B cell (primary cell): ENCODE data around the gene HDAC9. TPM values are rescaled to one million over a fixed set of nuclear protein-coding genes. Genes with fewer than 3 reads are reported as not detected.
A peak's percentile ranks its signal among the peaks of the same experiment; 100 is the strongest.

Experiments used
- ATAC-seq: fragments of 200-7000 bp; cut with Tn5 transposase; one replicate; pipeline ENCODE4 v1.10.0; 2021; ENCODE audit warnings: low read depth, mild to moderate bottlenecking, moderate number of reproducible peaks, moderate library complexity
- CTCF ChIA-PET: fragments of 350-600 bp; sonication (Branson Sonifier 250); formaldehyde crosslinking; loops from one replicate; lab custom pipeline; 2021; ENCODE audit warnings: antibody characterized with exemption, inconsistent platforms; lab: Charles Lee
- POLR2A ChIA-PET: fragments of 350-600 bp; sonication (Branson Sonifier 250); formaldehyde crosslinking; loops from one replicate; lab custom pipeline; 2021; ENCODE audit warnings: antibody characterized with exemption; lab: Charles Lee
- DNase-seq: peaks from one replicate; pipeline ENCODE4 v3.0.0; 2013
- H2AFZ ChIP-seq: 2 replicates; pipeline ENCODE4 v1.6.1; 2012; ENCODE audit warnings: mild to moderate bottlenecking, low read depth, low read length; ENCODE audit not compliant: insufficient read depth, poor library complexity, severe bottlenecking
- H3K27ac ChIP-seq, 2 donors: 1 replicate in 1 of 2; 2 replicates in 1 of 2; pipeline ENCODE4 v1.5.1; 2012 to 2013; ENCODE audit warnings: low read length in 2 of 2, mild to moderate bottlenecking in 2 of 2, moderate library complexity in 1 of 2
- H3K27me3 ChIP-seq, 4 experiments: fragments of 200-600 bp in 1 of 4; sonication (generic) in 1 of 4; replicated peaks in 1 of 4; 1 replicate in 2 of 4; 2 replicates in 2 of 4; pipeline versions ENCODE4 v1.6.1 to v1.7.0; 2013 to 2016; ENCODE audit warnings: low read length in 3 of 4, mild to moderate bottlenecking in 2 of 4, mixed read lengths in 1 of 4, moderate library complexity in 1 of 4; ENCODE audit not compliant: insufficient read depth in 4 of 4, control insufficient read depth in 3 of 4; ENCODE audit errors: control extremely low read depth in 1 of 4
- H3K36me3 ChIP-seq, 2 experiments: replicated peaks in 1 of 2; 1 replicate in 1 of 2; 2 replicates in 1 of 2; pipeline versions ENCODE4 v1.6.1 to v1.7.1; 2013; ENCODE audit warnings: low read length in 1 of 2; ENCODE audit not compliant: insufficient read depth in 2 of 2, control insufficient read depth in 1 of 2; ENCODE audit errors: control extremely low read depth in 1 of 2, extremely low read depth in 1 of 2
- H3K4me1 ChIP-seq, 2 donors: fragments of 200-600 bp in 1 of 2; sonication (generic) in 1 of 2; 1 replicate in 1 of 2; 2 replicates in 1 of 2; pipeline versions ENCODE4 v1.5.1 to v1.6.1; 2013 to 2017; ENCODE audit warnings: low read length in 2 of 2; ENCODE audit not compliant: control insufficient read depth in 2 of 2, insufficient read depth in 2 of 2
- H3K4me2 ChIP-seq: replicated peaks from 2 replicates; pipeline ENCODE3; 2012; ENCODE audit warnings: mild to moderate bottlenecking, low read depth, low read length; ENCODE audit not compliant: poor library complexity, severe bottlenecking
- H3K4me3 ChIP-seq, 5 experiments: fragments of 200-600 bp in 1 of 5; sonication (generic) in 1 of 5; 1 replicate in 3 of 5; 2 replicates in 2 of 5; pipeline versions ENCODE4 v1.5.1 to v1.7.0; 2011 to 2016; ENCODE audit warnings: low read length in 4 of 5, mild to moderate bottlenecking in 4 of 5, low read depth in 2 of 5, control low read depth in 1 of 5, moderate library complexity in 1 of 5; ENCODE audit not compliant: insufficient read depth in 1 of 5; ENCODE audit errors: control extremely low read depth in 1 of 5, extremely low read depth in 1 of 5
- H3K79me2 ChIP-seq: fragments of 200-600 bp; sonication (generic); one replicate; pipeline ENCODE4 v1.6.0; 2016; ENCODE audit warnings: low read length; ENCODE audit not compliant: control insufficient read depth, insufficient read depth
- H3K9ac ChIP-seq: fragments of 200-600 bp; sonication (generic); 2 replicates; pipeline ENCODE4 v1.6.1; 2017; ENCODE audit warnings: mild to moderate bottlenecking, low read length, moderate library complexity
- H3K9me3 ChIP-seq, 3 donors: one replicate each; pipeline versions ENCODE4 v1.6.1 to v1.7.1; 2013; ENCODE audit warnings: low read length in 2 of 3; ENCODE audit not compliant: control insufficient read depth in 2 of 3, insufficient read depth in 1 of 3; ENCODE audit errors: control extremely low read depth in 1 of 3
- H4K20me1 ChIP-seq: 2 replicates; pipeline ENCODE4 v1.6.0; 2012; ENCODE audit warnings: mild to moderate bottlenecking, low read length; ENCODE audit not compliant: insufficient read depth, control insufficient read depth, poor library complexity, severe bottlenecking
- H3K27ac Mint-ChIP-seq: one replicate; pipeline ENCODE4 v1.8.0; 2021; ENCODE audit warnings: mixed read lengths
- H3K27me3 Mint-ChIP-seq: one replicate; pipeline ENCODE4 v1.8.0; 2021; ENCODE audit warnings: mixed read lengths
- H3K4me1 Mint-ChIP-seq: one replicate; pipeline ENCODE4 v1.8.0; 2021; ENCODE audit warnings: mixed read lengths
- H3K4me3 Mint-ChIP-seq: one replicate; pipeline ENCODE4 v1.8.0; 2021; ENCODE audit warnings: mixed read lengths
- H3K9me3 Mint-ChIP-seq: one replicate; pipeline ENCODE4 v1.8.0; 2022; ENCODE audit warnings: mixed read lengths; ENCODE audit not compliant: insufficient read depth
- CTCF ChIP-seq: fragments of 200-600 bp; IDR thresholded peaks from one replicate; pipeline ENCODE4 v1.8.0; 2022; ENCODE audit warnings: antibody characterized with exemption, mild to moderate bottlenecking
- EZH2 ChIP-seq: IDR thresholded peaks from 2 replicates; pipeline ENCODE4 v1.6.1; 2012; ENCODE audit warnings: borderline replicate concordance, low read depth, mild to moderate bottlenecking, moderate library complexity, low read length; ENCODE audit not compliant: insufficient read depth, poor library complexity, severe bottlenecking
- whole genome bisulfite sequencing: methylation state at CpG from one replicate; pipeline ENCODE4 v1.1.5; 2013; ENCODE audit warnings: missing lambda C conversion rate; ENCODE audit not compliant: insufficient coverage; 5-methylcytosine and 5-hydroxymethylcytosine counted together
- intact Hi-C: fragments of 100-400 bp; cut with micrococcal nuclease; formaldehyde crosslinking; loops from one replicate; pipeline ENCODE4 v1.10.0; 2022
- polyA plus RNA-seq: library from polyadenylated mRNA; depleted of rRNA; stranded (reverse); fragments of >200 nt; gene quantifications from 2 replicates; pipeline ENCODE4 v1.2.3, GENCODE V29; 2012
- total RNA-seq, 2 donors: library from RNA; stranded (reverse); fragments of 120-200 nt in 1 of 2; gene quantifications; 1 replicate in 1 of 2; 2 replicates in 1 of 2; pipeline versions ENCODE4 v1.2.3 to v1.2.4, GENCODE V29; 2013 to 2022

HDAC9 gene
- total and polyA plus RNA-seq, 2 donors (not counting 1 experiment from before 2014, with no cell fraction given): 49.1 to 64.8 TPM

- TF ChIP-seq CTCF (no peak), EZH2 (no peak)
- H4K20me1 ChIP-seq: no peaks in the 10 kb centered on the region
- H3K4me2 ChIP-seq: no peak overlapping the region
- H3K9me3 ChIP-seq: no peaks in the 10 kb centered on the region
- ATAC-seq: no peak
- H3K4me1 Mint-ChIP-seq: peaks cover 68% of the 10 kb centered on the region
- H3K9me3 Mint-ChIP-seq: no peaks in the 10 kb centered on the region
- CTCF ChIA-PET: interaction anchor here (0.9 to 1.2 kb wide), 3 partner anchors 15 to 161 kb away, joined by 3 to 5 read pairs (median 3); no protein-coding TSS in a partner anchor
- WGBS: no CpG with 5 or more reads among the region's 1 CpG
- DNase-seq: no peak
- H3K27me3 ChIP-seq: no peaks in the 10 kb centered on the region
- H3K27ac Mint-ChIP-seq: peak overlapping the region; percentile 55
- no peak overlapping the region for H3K4me3 Mint-ChIP-seq
- H2AFZ ChIP-seq: no peak overlapping the region
- peaks cover 22 to 35% of the 10 kb centered on the region in 2 donors for H3K4me1 ChIP-seq
- intact Hi-C loops: no loop called here
- peak overlapping the region in 1 of 2 donors; percentile 16 for H3K27ac ChIP-seq
- no peak overlapping the region for H3K4me3 ChIP-seq
- no peaks in the 10 kb centered on the region for H3K27me3 Mint-ChIP-seq
- H3K36me3 ChIP-seq: peaks cover 0 to under 1% of the 10 kb centered on the region in 2 experiments
- peaks cover 92% of the 10 kb centered on the region for H3K79me2 ChIP-seq
- no peak overlapping the region for H3K9ac ChIP-seq
- POLR2A ChIA-PET: interaction anchor here (1.2 kb wide), 1 partner anchor 17 kb away, joined by 5 read pairs; no protein-coding TSS in a partner anchor
Measured at GRCh38 chr7:18513343-18513742, 17.8 kb downstream of the HDAC9 start.

- ChIA-PET CTCF (interaction anchor here (0.6 to 1.8 kb wide), 6 partner anchors 9 to 157 kb away, joined by 3 to 6 read pairs (median 3); partner anchors contain the start of gene HDAC9), POLR2A (no interaction called here)
- H4K20me1 ChIP-seq: no peaks in the 10 kb centered on the region
- no peak overlapping the region for H2AFZ ChIP-seq
- Mint-ChIP-seq H3K4me3 (no peak overlapping the region), H3K4me1 (peaks cover 64% of the 10 kb centered on the region), H3K27me3 (no peaks in the 10 kb centered on the region), H3K9me3 (no peaks in the 10 kb centered on the region), H3K27ac (no peak overlapping the region)
- no peaks in the 10 kb centered on the region for H3K27me3 ChIP-seq
- no peak overlapping the region for H3K4me2 ChIP-seq
- ATAC-seq (no peak), DNase-seq (no peak)
- peaks cover 88% of the 10 kb centered on the region for H3K79me2 ChIP-seq
- no peak overlapping the region for H3K9ac ChIP-seq
- intact Hi-C loops: no loop called here
- no peak overlapping the region for H3K27ac ChIP-seq
- TF ChIP-seq EZH2 (no peak), CTCF (no peak)
- no peak overlapping the region for H3K4me3 ChIP-seq
- peaks cover 10 to 27% of the 10 kb centered on the region in 2 donors for H3K4me1 ChIP-seq
- WGBS: 100% methylated on average over 1 of the region's 2 CpGs
- H3K36me3 ChIP-seq: peaks cover 0 to 2% of the 10 kb centered on the region in 2 experiments
- no peaks in the 10 kb centered on the region for H3K9me3 ChIP-seq
Measured at GRCh38 chr7:18515067-18515466, 19.5 kb downstream of the HDAC9 start.
